HG03139 (cell line): ENCODE results near the gene SYT9.
"Not testable (repeated sequence)": the region's sequence is repeated elsewhere in the genome, so short reads cannot be mapped to it uniquely, and the experiment has no call there.

Source experiments
- ATAC-seq: cut with Tn5 transposase; IDR thresholded peaks from one replicate; pipeline ENCODE4 v1.9.1; 2021; ENCODE audit not compliant: unreplicated experiment

The SYT9 gene

GRCh38 chr11:7332451-7332850 lies 80.7 kb downstream of the SYT9 start:
- ATAC-seq = no peak

- no peak for ATAC-seq
Observed at GRCh38 chr11:7332962-7333361, 81.3 kb downstream of the SYT9 start.

GRCh38 chr11:7335442-7335841 lies 83.7 kb downstream of the SYT9 start:
- not testable (repeated sequence) for ATAC-seq

GRCh38 chr11:7341551-7341950 lies 89.8 kb downstream of the SYT9 start:
- ATAC-seq = no peak

GRCh38 chr11:7347611-7348431 lies 96.1 kb downstream of the SYT9 start:
- no peak for ATAC-seq

GRCh38 chr11:7348432-7349304 lies 97.0 kb downstream of the SYT9 start:
- ATAC-seq = no peak

GRCh38 chr11:7351228-7351627 lies 99.5 kb downstream of the SYT9 start:
- no peak for ATAC-seq

GRCh38 chr11:7353100-7353499 lies 101.4 kb downstream of the SYT9 start:
- peak; percentile 67 for ATAC-seq

- ATAC-seq = no peak
Observed at GRCh38 chr11:7364660-7365059, 113.0 kb downstream of the SYT9 start.

- no peak for ATAC-seq
Observed at GRCh38 chr11:7367803-7368202, 116.1 kb downstream of the SYT9 start.

- ATAC-seq = no peak
Observed at GRCh38 chr11:7376386-7376785, 124.7 kb downstream of the SYT9 start.

GRCh38 chr11:7381937-7382336 lies 130.2 kb downstream of the SYT9 start:
- ATAC-seq = no peak

GRCh38 chr11:7383406-7383805 lies 131.7 kb downstream of the SYT9 start:
- no peak for ATAC-seq

GRCh38 chr11:7384691-7385090 lies 133.0 kb downstream of the SYT9 start:
- ATAC-seq = no peak

GRCh38 chr11:7385532-7385931 lies 133.8 kb downstream of the SYT9 start:
- ATAC-seq = no peak

GRCh38 chr11:7413961-7414915 lies 162.5 kb downstream of the SYT9 start:
- no peak for ATAC-seq

- no peak for ATAC-seq
Observed at GRCh38 chr11:7414973-7415817, 163.5 kb downstream of the SYT9 start.

- ATAC-seq = no peak
Observed at GRCh38 chr11:7416080-7416479, 164.4 kb downstream of the SYT9 start.

GRCh38 chr11:7417328-7417727 lies 165.6 kb downstream of the SYT9 start:
- ATAC-seq = no peak

GRCh38 chr11:7418061-7418460 lies 166.4 kb downstream of the SYT9 start:
- no peak for ATAC-seq
